GM19328 (cell line): Measurements from ENCODE around the gene CATSPER3.

Experiments used
- ATAC-seq: cut with Tn5 transposase; IDR thresholded peaks from one replicate; pipeline ENCODE4 v1.9.1; 2021; ENCODE audit warnings: mild to moderate bottlenecking, moderate library complexity; ENCODE audit not compliant: unreplicated experiment

CATSPER3 gene

DNA sequence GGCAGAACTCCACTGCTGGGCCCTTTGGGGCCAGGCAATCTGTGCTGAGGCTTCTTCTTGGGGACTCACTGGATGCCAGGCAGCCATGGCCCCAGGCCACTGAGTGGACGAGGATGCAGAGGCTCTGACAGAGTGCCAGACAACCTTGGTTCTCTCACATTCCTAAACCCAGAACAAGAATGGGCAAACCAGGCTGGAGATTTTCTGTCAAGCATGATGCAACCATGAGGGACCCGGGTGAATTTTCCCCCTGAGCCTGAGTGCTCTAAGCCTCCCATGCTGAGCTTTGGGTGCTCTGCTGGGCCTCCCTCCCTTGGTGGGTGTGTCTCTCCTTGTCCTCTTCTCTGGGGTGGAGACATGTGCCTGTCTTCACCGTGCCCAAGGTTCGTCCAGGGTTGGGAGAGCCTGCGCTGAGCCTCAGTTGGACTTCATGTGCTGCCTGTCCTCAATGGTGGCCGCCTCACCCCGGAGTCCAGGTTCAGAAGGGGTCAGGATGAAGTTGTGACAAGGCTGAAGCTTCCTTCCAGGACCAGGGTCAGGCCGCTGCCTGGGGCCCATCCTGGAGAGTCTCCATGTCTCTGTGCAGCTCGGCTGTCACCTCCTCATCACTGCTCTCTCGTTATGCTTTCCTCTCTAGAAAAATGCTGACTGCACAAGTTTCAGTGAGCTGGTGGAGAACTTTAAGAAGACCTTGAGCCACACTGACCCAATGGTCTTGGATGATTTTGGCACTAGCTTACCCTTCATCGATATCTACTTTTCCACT is 42.2 kb downstream of the CATSPER3 start:
- no peak for ATAC-seq

DNA sequence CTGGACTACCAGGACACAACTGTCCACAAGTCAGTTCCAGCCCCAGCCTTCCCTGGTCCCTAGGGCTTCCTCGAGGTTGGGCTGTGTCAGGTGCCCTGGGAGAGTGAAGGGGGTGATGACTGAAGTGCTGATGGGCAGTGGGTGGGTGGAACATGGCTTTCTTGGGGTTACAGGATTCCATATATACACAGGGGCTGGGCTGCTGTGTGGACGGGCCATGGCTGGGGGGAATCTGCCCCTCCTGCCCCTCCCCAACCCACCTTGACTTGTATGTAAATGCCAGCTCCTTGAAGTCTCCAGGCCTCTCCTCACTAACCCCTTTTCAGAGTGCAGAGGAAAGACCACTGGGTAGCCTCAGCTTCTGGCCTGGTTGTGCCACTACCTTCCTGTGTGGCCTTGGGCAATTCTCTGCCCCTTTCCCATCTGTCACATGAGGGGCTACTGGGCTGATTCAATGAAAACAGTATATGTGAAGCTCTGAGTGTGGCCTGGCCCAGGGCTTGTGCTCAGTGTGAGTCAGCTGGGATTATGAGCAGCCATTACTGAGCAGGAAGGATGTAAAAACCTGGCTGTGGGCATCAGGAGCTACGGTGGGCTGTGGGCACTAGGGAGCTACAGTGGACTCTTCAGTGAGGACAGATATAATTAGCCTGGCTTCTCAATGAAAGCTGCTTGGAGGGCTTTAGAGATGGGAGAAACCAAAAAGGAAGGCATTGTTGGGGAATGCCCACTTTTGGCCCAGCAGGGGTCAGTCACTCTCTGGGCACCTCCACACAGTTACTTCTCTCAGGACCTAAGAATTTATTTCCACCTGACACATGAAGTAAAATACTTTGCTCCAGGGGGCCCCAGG is 43.0 kb downstream of the CATSPER3 start:
- ATAC-seq = no peak

DNA sequence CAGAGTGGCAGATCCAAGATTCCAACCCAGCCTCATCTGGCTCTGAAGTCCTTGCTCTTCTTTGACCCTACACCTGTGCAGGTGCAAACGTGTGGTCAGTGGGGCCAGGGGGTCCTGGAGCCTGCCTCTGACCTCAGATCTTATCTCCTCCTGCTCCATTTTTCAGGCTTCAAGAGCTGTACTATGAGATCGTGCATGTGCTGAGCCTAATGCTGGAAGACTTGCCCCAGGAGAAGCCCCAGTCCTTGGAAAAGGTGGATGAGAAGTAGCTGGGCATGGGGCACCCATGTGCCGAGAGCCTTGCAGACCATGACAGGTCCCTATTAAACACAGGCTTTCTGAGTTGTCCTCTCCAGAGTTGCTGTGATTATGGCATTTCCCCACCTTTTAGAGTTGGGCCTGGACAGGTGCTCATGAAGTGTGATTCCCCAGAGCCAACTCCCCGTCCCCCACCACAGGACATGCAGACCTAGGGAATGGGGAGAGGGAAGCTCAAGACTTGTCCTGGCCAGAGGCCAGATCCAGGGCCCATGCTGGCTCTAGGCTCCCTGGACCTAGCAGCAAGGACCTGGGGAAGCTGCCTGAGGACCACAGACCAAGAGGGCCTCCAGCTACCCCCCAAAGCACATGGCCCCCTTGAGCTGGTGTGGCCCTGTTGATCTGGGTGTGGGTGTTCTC is 43.8 kb downstream of the CATSPER3 start:
- ATAC-seq = no peak

DNA sequence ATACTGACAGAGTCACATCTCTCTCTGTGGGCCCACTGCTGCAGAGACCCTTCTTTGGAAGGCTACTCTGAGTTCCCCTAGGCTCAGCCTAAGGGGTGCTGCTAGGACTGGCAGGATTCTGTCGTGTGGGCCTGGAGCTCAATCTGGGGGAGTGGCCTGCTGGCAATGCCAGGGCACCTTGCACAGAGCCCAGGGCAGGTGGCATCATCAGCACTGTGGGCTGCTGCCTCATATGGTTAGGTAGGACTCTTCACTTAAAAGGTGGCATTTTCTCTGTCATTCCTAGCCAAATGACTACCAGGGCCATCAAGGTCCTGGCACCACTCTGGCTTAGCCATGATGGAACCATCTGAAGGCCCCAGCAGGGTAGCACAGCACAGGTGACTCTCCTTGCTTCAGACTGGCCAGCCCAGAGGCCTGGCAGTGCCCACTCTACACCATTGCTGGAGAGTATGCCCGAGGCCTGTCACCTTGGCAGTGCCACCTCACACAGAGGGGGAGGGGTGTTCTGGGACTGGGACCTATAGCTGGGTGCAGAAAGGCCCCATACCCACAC is 44.4 kb downstream of the CATSPER3 start:
- no peak for ATAC-seq

DNA sequence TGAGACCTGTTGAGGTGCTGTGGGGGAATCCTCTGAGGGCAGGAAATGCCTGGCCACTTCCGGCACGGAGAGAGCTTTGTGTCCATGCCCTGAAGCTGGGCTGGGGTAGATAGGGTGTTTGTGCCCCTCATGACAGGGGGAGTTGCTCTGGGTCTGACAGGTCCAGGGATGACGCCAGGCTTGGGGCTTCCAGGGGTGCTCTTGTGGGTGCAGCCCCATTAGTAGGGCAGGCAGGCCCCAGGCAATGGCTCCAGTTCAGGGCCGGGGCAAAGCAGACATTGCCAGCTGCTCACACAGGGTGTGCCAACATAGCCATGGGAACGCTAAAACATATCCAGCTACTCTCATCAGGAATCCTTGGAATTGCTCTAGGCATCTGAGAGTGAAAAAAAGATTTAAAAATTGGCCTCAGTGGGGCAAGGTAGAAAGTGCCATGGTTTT is 45.3 kb downstream of the CATSPER3 start:
- ATAC-seq = no peak

DNA sequence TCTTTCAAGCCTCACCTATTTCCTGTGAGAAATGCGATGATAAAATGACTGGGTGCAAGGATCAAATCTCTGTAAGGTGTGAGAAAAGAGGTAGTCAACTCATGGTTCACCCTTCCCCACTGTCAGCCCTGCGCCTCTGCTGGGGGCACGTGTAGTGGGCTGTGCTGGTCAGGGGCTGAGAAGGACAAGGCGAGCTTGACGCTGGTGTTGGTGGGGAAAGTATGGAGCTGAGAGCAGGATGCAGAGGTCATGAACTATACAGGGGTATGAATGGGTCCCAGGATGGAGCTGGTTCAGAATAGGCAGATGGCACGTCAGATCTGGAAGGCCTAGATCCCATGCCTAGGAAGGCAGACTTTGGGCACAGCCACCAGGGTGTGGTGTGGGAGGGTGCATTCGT is 45.7 kb downstream of the CATSPER3 start:
- no peak for ATAC-seq

DNA sequence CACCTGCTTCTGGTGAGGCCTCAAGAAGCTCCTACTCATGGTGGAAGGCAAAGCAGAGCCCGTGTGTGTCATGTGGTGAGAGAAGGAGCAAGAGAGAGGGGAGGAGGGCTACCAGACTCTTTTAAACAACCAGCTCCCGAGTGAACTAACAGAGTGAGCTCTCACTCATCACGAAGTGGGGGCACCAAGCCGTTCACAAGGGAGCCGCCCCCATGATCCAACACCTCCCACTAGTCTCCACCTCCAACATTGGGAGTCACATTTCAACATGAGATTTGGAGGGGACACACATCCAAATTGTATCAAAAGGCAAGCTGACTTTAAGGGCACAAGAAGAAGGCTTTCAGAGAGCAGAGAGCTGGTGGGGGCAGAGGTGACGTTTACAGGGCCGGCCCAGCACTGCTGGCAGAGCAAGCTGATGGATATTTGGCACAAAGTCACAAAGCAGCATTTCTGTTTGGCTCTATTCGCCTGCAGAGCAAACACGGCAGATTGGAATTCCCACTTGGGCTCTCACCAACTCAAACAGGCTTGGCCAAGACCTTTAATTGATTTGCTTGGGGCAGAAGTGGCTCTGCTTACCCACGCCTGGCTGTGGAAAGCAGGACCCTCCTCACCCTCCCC is 46.4 kb downstream of the CATSPER3 start:
- no peak for ATAC-seq

DNA sequence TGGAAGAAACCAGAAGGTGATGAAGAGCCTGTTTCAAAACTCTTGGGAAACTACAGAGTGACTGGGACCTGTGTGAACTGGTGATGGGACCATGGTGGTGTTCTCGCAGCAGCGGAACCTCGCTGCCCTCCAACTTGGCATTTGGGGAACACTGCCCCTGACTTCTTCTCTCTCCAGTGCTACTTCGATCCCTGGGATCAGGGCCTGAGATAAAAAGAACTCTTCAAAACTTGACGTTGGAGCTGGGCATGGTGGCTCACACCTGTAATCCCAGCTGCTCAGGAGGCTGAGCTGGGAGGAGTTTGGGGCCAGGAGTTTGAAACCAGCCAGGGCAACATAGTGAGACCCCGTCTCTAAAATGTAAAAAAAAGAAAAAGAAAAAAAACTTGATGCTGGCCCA is 48.2 kb downstream of the CATSPER3 start:
- no peak for ATAC-seq

DNA sequence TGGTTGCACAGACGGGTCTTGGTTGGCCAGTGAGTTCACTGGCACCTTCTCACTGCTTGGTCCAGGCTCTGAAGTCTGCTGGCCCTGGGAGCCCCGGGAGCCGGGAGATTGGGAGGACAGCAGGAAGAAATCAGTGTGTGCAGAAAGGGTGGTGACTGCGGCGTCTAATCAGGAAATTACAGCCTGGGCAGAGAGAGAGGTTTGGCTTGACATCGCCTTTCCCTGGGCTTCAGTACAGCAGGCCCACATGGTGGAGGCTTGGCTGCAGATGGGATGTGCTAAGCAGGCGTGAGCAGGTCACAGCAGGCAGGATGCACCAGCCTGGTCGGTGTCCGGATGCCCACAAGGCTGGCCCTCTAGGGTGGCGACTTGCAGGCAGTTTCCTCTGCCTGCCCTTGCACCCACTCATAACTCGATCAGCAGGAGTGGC is 49.2 kb downstream of the CATSPER3 start:
- ATAC-seq = no peak

DNA sequence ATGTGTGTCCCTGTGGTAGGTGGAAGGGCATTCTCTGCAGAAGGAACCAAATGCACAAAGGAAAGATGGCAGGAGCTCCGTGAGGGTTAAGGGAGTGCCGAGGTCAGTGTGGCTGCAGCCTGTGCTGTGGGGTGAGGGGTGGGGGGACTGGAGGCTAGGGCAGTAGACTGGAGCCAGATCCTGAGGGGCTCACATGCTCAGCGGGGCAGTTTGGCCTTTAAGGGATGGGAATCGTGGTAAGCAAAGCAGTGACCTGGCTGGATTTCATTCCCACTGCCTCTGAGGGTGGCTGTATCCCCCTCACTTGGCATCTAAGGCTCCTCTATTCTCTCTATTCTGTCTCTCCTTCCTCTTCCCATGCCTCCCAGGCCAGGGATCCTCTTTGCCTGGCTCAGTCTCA is 50.8 kb downstream of the CATSPER3 start:
- ATAC-seq = no peak

DNA sequence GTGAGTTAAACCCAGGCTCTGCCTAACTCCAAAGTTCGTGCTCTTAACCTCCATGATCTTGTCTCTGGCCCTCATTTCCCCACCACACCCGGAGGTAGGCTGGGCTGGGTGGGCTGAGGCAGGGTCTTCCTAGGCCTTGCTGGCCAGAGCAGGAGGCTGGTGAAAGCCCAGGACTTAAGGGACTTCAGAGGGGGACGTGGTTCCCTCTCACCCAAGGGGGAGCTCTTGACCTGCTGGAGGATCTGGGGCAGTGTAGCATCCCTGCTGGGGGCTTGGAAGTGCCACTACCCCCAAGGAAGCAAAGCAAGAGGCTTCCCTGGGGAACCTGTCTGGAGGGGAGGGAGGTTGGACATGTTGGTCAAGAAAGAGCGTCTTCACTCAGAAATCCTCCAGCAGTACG is 51.6 kb downstream of the CATSPER3 start:
- ATAC-seq = no peak

DNA sequence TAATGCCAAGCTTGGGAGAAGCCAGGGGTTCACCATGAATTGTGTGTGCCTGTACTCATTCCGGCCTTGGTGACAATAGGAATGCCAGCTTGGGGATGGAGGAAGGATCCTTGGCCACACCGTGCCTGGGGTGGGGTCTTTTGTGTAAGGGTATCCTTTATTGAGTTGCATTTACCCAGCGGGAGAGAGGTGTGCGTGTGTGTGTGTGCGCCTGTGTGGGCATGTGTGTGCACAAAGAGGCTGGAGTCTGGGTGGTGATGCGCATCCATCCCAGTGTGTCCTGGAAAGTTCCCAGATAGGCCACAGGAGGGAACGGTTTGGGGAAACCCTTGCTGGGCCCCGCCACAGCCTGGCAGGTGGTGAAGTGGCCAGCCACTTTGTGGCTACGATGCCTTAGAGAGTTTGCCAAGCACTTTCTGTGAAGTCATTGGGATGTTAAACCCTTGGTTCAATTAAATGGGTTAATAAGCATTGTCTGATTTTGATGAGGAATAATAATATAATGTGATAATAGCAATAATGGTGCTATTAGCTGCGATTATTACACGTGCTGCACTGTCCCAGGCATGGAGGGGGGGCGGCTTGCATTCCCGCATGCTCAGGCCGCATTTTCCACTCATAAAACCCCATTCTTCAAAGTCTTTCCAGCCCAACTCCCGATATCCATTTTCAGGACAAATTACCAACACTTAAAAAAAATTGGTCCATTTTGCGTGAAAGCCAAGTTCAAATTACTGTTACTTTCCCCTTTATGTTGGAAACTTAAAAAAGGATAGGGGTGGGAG is 52.6 kb downstream of the CATSPER3 start:
- ATAC-seq = no peak

DNA sequence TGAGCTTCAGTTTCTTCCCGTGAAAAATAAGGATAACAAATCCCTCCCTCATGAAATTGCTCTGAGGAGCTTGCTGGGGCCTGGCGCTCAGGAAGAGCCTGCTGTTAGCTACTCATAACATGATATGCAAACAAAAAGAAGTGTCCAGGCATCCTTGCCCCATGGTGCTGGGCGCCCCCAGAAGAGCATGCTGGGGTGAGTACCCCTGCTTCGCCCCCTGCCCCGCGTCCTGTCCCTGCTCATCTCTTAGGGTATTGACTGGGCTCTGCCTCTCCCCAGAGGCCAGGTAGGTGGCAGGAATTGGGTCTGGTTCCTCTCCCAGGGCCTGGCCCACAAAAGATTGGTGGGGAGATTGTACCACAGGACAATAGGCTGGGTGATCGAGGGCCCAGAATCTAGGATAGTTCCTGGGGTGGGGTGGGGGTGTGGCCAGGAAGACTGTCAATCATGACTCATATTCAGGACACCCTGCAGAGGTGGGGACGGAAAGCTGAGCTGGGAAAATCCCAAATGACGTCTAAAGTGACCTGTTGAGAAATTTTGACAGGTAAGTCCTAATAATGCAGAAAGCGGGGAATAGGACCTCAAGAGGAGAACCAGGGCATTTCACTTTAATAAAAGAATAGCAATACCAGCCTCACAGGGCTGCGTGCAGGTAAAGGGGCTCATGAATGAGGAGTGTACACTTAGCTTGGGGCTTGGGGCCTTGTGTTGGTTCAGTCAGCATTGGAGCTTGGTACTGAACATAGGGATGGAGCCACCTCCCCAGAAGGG is 57.4 kb downstream of the CATSPER3 start:
- ATAC-seq = no peak

DNA sequence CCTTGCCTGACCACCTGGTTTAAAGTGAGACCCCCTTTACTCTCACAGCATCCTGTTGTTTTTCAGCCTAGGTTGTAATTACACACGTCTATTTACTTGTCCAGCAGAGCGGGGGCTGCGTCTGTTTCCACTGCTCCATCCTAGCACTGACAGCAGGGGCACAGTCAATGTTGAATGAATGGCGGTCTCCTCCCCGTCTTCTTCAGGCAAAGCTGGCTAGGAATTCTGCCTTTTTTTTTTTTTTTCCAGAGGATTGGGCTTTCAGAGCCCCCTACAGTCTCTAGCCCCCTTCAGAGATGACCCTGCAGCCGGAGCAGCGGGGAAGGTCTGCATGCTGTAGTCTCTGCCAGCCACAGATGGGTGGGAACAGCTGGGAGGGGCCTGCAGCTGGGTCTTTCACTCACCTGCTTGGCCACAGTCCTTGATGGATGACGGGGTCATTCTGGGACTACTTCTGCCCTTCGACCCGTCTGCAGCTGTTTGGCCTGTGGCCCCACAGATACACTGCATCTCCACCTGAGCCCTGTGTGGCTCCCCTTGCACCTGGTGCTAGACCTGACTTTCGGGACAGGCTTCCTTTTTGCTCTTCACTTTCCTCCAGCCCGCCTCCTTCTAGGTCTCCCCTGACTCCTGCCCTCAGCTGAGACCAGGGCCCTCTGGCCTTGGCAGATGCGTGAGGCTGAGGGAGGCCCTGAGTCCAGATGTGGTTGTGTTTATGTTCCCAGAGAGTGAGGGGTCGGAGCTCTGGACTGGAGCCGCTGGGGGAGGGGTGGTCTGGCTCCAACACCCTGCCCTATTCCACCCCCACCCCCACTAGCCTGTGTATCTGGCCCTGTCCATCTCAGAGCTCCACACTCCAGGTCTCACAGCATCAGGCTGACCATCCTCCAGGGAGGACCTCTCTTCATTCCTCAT is 58.3 kb downstream of the CATSPER3 start:
- ATAC-seq = no peak

DNA sequence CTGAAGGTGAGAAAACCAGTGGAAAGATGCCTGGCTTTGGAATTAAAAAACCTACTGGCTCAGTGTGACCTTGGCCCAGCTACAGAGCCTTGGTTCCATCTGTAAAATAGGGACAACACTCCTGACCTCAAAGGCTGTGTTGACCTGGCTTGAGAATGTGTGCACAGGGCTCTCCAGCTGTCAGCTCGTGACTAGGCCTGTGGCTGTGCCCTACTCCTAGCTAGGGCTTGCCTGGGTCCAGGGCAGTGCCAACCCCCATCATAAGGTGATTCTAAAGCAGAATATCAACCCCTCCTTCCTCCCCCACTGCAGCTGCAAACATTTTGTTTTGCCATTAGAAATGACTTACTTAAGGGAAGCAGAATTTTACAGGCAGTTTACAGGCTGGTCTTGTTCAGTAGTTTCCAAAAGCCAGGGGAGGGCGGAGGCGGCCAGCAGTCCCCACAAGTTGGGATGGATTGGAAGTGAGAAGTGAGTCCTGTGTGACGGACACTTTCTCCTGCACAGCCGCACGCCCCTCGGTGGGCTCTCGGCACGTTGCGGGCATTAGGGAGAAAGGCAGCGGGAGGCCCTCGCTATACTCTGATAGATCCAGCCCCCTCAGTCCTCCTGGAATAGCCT is 59.0 kb downstream of the CATSPER3 start:
- ATAC-seq = no peak

DNA sequence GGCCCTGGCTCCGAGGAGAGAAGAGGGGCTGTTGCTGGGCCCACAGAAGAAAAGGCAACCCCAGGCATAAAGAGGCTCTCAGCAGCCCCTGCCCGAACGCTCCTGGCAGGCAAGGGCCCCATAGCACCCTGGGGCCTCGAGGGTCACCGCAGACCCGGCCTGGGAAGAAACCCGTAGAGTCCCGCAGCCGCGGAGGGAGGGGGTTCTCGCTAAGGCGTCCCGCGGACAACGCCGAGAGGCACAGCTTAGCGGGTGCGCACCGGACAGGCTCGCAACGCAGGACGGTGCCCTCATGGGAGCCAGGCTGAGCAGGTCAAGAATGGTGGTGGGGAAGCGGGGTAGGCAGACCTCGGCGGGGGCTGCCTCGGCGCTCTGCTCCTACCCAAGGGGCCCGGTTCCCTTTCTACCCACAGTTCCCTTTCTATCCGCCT is 59.6 kb downstream of the CATSPER3 start:
- no peak for ATAC-seq

DNA sequence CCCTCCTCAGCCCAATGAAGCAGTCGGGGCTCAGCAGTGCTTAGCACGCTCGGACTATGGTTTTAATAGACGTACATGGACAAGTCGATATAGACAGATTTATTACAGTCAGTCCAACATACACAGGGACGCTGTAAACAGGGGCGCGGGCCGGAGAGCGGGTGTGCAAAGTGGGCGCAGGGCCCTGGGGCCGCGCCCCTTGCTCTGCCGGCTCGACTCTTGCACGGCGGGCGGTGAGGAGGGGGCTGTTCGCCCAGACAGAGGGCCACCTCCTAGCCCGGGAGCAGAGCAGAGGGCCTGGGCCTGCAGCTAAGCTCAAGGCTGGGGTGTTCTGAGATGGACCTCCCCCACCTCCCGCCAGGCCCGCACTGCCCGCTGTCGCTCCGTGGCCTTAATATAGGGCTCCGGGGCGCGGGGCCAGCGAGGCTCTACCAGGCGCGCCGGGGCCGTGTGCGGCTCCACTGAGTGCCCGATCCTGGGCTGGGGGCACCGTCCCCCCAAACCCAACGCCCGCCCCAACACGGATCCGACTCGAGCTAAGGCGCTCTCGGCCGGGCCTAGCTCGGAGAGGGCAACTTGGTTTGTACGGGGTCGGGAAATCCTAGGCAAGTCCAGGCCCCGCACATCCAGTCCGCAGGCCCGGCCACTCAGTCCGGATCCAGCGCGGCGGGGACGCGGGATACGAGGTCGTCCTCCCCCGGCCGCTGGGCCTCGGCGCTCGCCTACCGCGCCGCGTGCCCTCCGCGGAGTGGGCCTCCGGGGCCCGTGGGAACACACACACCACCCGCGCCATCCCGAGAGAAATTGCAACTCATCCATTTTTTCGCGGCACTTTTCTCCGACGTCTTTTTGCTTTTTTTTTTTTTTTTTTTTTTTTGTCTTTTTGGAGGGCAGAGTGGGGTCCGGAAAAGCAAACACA is 60.2 kb downstream of the CATSPER3 start:
- no peak for ATAC-seq
